Mesenchymal stem cell (in vitro differentiated cells and primary cell): Measurements from ENCODE around the gene CUL4B.
A peak's percentile ranks its signal among the peaks of the same experiment; 100 is the strongest.

Source experiments
- DNase-seq: peaks from one replicate; pipeline ENCODE4 v3.0.0-alpha.2; 2013
- H2AFZ ChIP-seq: one replicate; pipeline ENCODE4 v1.6.1; 2013; ENCODE audit warnings: low read depth, mild to moderate bottlenecking, control low read depth, inconsistent platforms, low read length, moderate library complexity
- H2AK5ac ChIP-seq: 2 replicates; pipeline ENCODE4 v1.6.1; 2013; ENCODE audit warnings: low read length, moderate library complexity, mild to moderate bottlenecking, inconsistent platforms; ENCODE audit not compliant: severe bottlenecking
- H2BK120ac ChIP-seq: one replicate; pipeline ENCODE4 v1.6.1; 2013; ENCODE audit warnings: low read depth, mild to moderate bottlenecking, inconsistent platforms, low read length, moderate library complexity
- H2BK12ac ChIP-seq, 2 experiments: one replicate each; pipeline ENCODE4 v1.6.1; 2013; ENCODE audit warnings: inconsistent platforms in 2 of 2, low read length in 2 of 2, mild to moderate bottlenecking in 2 of 2, moderate library complexity in 2 of 2, control low read depth in 1 of 2
- H2BK15ac ChIP-seq: one replicate; pipeline ENCODE4 v1.6.1; 2013; ENCODE audit warnings: mild to moderate bottlenecking, low read depth, inconsistent platforms; ENCODE audit not compliant: poor library complexity, severe bottlenecking
- H2BK5ac ChIP-seq: 2 replicates; pipeline ENCODE4 v1.6.1; 2013; ENCODE audit warnings: low read depth, mild to moderate bottlenecking, low read length, control low read depth, inconsistent platforms; ENCODE audit not compliant: poor library complexity, severe bottlenecking
- H3K14ac ChIP-seq, 2 experiments: one replicate each; pipeline ENCODE4 v1.6.1; 2013; ENCODE audit warnings: inconsistent platforms in 2 of 2, low read length in 2 of 2, control low read depth in 1 of 2, mild to moderate bottlenecking in 1 of 2, moderate library complexity in 1 of 2
- H3K18ac ChIP-seq, 2 experiments: one replicate each; pipeline ENCODE4 v1.6.1; 2013; ENCODE audit warnings: inconsistent platforms in 2 of 2, low read length in 2 of 2, control low read depth in 1 of 2, low read depth in 1 of 2, mild to moderate bottlenecking in 1 of 2
- H3K23ac ChIP-seq, 2 experiments: one replicate each; pipeline ENCODE4 v1.6.1; 2013; ENCODE audit warnings: inconsistent platforms in 2 of 2, low read length in 2 of 2, mild to moderate bottlenecking in 2 of 2, moderate library complexity in 2 of 2, control low read depth in 1 of 2
- H3K27ac ChIP-seq: 2 replicates; pipeline ENCODE4 v1.5.1; 2013; ENCODE audit warnings: mild to moderate bottlenecking, moderate library complexity, low read length, control low read depth, inconsistent platforms; ENCODE audit not compliant: poor library complexity, severe bottlenecking
- H3K27me3 ChIP-seq, 2 experiments: 2 replicates each; pipeline versions ENCODE4 v1.6.1 to v1.7.0; 2013; ENCODE audit warnings: low read length in 2 of 2, mild to moderate bottlenecking in 2 of 2, moderate library complexity in 2 of 2, control low read depth in 1 of 2, inconsistent platforms in 1 of 2; ENCODE audit not compliant: control insufficient read depth in 1 of 2, insufficient read depth in 1 of 2
- H3K36me3 ChIP-seq, 2 experiments: 2 replicates each; pipeline versions ENCODE4 v1.6.1 to v1.7.0; 2013; ENCODE audit warnings: low read length in 2 of 2, control low read depth in 1 of 2, inconsistent platforms in 1 of 2, low read depth in 1 of 2, mild to moderate bottlenecking in 1 of 2; ENCODE audit not compliant: insufficient read depth in 2 of 2, control insufficient read depth in 1 of 2
- H3K4ac ChIP-seq, 2 experiments: one replicate each; pipeline ENCODE4 v1.6.1; 2013; ENCODE audit warnings: inconsistent platforms in 2 of 2, low read length in 2 of 2, mild to moderate bottlenecking in 2 of 2, moderate library complexity in 2 of 2, control low read depth in 1 of 2, low read depth in 1 of 2
- H3K4me1 ChIP-seq: 2 replicates; pipeline ENCODE4 v1.6.1; 2013; ENCODE audit warnings: low read depth, low read length, control low read depth; ENCODE audit not compliant: control insufficient read depth, insufficient read depth
- H3K4me2 ChIP-seq: 2 replicates; pipeline ENCODE4 v1.6.1; 2013; ENCODE audit warnings: low read length, mild to moderate bottlenecking, inconsistent platforms; ENCODE audit not compliant: poor library complexity, severe bottlenecking
- H3K4me3 ChIP-seq, 2 experiments: 2 replicates each; pipeline versions ENCODE4 v1.5.1 to v1.7.0; 2013; ENCODE audit warnings: low read length in 2 of 2, mild to moderate bottlenecking in 2 of 2, control low read depth in 1 of 2, low read depth in 1 of 2; ENCODE audit not compliant: insufficient read depth in 1 of 2
- H3K79me1 ChIP-seq: replicated peaks from 2 replicates; pipeline ENCODE4 v1.6.1; 2013; ENCODE audit warnings: mild to moderate bottlenecking, control low read depth, low read length, inconsistent platforms; ENCODE audit not compliant: poor library complexity, severe bottlenecking
- H3K9ac ChIP-seq: 2 replicates; pipeline ENCODE4 v1.7.0; 2013; ENCODE audit warnings: mild to moderate bottlenecking, low read length, moderate library complexity
- H3K9me3 ChIP-seq: 2 replicates; pipeline ENCODE4 v1.7.0; 2013; ENCODE audit warnings: mild to moderate bottlenecking, low read length; ENCODE audit not compliant: control insufficient read depth
- H4K8ac ChIP-seq: one replicate; pipeline ENCODE4 v1.6.1; 2013; ENCODE audit warnings: inconsistent platforms, mild to moderate bottlenecking, low read length, moderate library complexity
- H4K91ac ChIP-seq: one replicate; pipeline ENCODE4 v1.6.1; 2013; ENCODE audit warnings: mild to moderate bottlenecking, low read length, inconsistent platforms
- WGBS: methylation state at CpG from one replicate; pipeline ENCODE4 v1.1.7; 2013; ENCODE audit warnings: mixed read lengths; 5-methylcytosine and 5-hydroxymethylcytosine counted together

The CUL4B gene

DNA sequence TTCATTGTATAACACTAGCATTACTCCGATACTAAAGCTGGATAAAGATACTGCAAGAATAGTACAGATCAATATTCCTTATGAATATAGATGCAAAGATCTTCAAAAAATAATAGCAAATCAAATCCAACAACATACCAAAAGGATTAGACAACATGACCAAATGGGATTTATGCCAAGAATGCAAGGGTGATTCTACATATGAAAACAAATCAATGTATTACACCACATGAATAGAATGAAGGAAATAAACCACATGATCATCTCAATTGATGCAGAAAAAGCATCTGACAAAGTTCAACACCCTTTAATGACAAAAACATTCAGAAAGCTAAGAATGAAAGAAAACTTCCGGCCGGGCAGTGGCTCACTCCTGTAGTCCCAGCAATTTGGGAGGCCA is 42.8 kb downstream of the CUL4B start:
- no peak overlapping the region for H3K14ac ChIP-seq
- H2BK12ac ChIP-seq, result no peak overlapping the region
- H3K27ac ChIP-seq, result peak overlapping the region; percentile 85
- no peak overlapping the region for H2AFZ ChIP-seq
- no peak overlapping the region for H3K9ac ChIP-seq
- H3K36me3 ChIP-seq, result peaks cover 0 to 5% of the 10 kb centered on the region in 2 experiments
- H4K8ac ChIP-seq, result no peak overlapping the region
- WGBS, result 68% methylated on average over 2 of the region's 3 CpGs
- no peak overlapping the region for H4K91ac ChIP-seq
- H3K4me1 ChIP-seq, result no peaks in the 10 kb centered on the region
- H2AK5ac ChIP-seq, result no peak overlapping the region
- H3K79me1 ChIP-seq, result no peaks in the 10 kb centered on the region
- H3K9me3 ChIP-seq, result no peaks in the 10 kb centered on the region
- no peak overlapping the region for H3K4ac ChIP-seq
- H3K18ac ChIP-seq, result no peak overlapping the region
- no peak overlapping the region for H2BK15ac ChIP-seq
- H3K4me3 ChIP-seq, result no peak overlapping the region
- H2BK120ac ChIP-seq, result no peak overlapping the region
- DNase-seq, result peak; percentile 18
- H2BK5ac ChIP-seq, result no peak overlapping the region
- no peaks in the 10 kb centered on the region for H3K27me3 ChIP-seq
- no peak overlapping the region for H3K23ac ChIP-seq
- no peak overlapping the region for H3K4me2 ChIP-seq

DNA sequence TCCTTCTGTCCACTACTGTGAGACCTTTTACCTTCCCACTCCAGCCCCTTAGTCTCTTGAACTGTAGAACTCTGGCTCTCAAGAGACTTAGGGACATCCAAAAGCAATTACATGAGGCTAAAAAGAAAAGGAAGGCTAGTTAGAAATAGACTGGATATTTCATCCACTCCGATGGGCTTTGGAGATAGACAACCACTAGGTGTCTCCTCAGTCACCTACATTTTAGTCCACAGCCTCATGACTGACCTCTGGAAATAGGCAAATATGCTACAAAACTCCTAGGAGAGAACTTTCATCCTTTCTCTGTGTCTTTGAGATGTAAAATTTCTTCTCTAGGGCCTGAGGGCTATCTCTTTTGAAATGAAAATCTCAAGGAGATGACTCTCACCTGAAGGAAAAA is 46.5 kb downstream of the CUL4B start:
- Histone ChIP-seq H3K4me3 (no peak overlapping the region), H3K9ac (no peak overlapping the region), H2BK12ac (no peak overlapping the region), H3K27ac (no peak overlapping the region), H3K27me3 (no peaks in the 10 kb centered on the region), H3K79me1 (no peaks in the 10 kb centered on the region), H4K8ac (no peak overlapping the region), H3K4ac (no peak overlapping the region), H2AFZ (no peak overlapping the region), H2BK15ac (no peak overlapping the region), H2BK5ac (no peak overlapping the region), H3K18ac (no peak overlapping the region), H4K91ac (no peak overlapping the region), H3K4me2 (no peak overlapping the region), H3K14ac (no peak overlapping the region), H3K23ac (no peak overlapping the region), H3K4me1 (peaks cover 3% of the 10 kb centered on the region), H3K36me3 (no peaks in the 10 kb centered on the region), H2BK120ac (no peak overlapping the region), H3K9me3 (no peaks in the 10 kb centered on the region), H2AK5ac (no peak overlapping the region)
- DNase-seq, result peak; percentile 7
- no CpG with 5 or more reads among the region's 1 CpG for WGBS

DNA sequence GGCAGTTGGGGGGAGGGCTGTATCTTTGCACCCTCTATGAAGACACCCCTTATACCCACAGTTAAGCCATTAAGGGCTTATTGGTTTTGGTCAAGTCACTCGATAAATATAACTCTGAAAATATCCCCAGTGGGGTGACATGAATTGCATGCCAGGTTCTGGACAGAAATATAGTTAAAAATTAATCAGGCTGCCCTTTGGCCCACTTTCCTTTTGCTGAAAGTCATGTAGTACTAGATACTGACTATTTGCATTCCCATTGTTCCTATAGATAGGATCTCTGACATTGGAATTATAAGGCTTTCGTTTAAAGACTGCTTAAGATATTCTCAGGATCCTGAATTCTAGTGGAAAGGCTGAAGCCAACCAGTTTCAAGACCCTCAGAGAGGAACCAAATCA is 48.1 kb downstream of the CUL4B start:
- Histone ChIP-seq H3K4me1 (peaks cover 3% of the 10 kb centered on the region), H2BK120ac (no peak overlapping the region), H3K18ac (no peak overlapping the region), H4K8ac (no peak overlapping the region), H3K27me3 (no peaks in the 10 kb centered on the region), H2BK15ac (no peak overlapping the region), H3K9ac (no peak overlapping the region), H4K91ac (no peak overlapping the region), H2AFZ (no peak overlapping the region), H3K4me2 (no peak overlapping the region), H3K4me3 (no peak overlapping the region), H3K27ac (no peak overlapping the region), H2BK5ac (no peak overlapping the region), H3K9me3 (no peaks in the 10 kb centered on the region), H3K14ac (no peak overlapping the region), H3K23ac (no peak overlapping the region), H3K4ac (no peak overlapping the region), H2AK5ac (peak overlapping the region; percentile 70), H3K36me3 (no peaks in the 10 kb centered on the region), H3K79me1 (no peaks in the 10 kb centered on the region), H2BK12ac (no peak overlapping the region)
- DNase-seq, result no peak
- WGBS, result 100% methylated on average over 1 of the region's 2 CpGs

DNA sequence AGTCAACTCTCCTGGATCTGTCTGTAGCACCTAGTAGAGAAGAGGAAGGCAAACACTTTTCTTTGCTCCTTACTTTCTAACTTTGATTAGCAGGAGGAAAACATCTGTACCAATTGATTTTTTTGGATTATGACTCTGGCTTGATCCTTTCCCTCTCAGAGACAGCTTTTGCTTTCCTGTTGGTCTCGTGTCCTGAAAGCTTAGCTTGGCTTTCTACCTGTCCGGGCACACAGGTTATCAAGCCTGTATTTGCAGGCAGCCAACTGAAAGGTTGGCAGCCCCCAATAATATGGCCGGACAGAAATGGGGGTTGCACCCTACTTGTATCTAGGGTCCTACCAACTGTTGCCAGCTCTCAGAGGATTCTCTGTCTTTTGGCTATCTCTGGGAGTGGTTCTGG is 48.5 kb downstream of the CUL4B start:
- no peak overlapping the region for H2BK120ac ChIP-seq
- no peak overlapping the region for H3K4ac ChIP-seq
- H3K36me3 ChIP-seq, result no peaks in the 10 kb centered on the region
- H3K14ac ChIP-seq, result no peak overlapping the region
- H3K9me3 ChIP-seq, result no peaks in the 10 kb centered on the region
- H2AFZ ChIP-seq, result no peak overlapping the region
- H3K27ac ChIP-seq, result no peak overlapping the region
- DNase-seq, result no peak
- H4K91ac ChIP-seq, result no peak overlapping the region
- no peak overlapping the region for H3K23ac ChIP-seq
- no peak overlapping the region for H3K9ac ChIP-seq
- 96% methylated on average over 3 of the region's 3 CpGs for WGBS
- no peaks in the 10 kb centered on the region for H3K27me3 ChIP-seq
- H3K4me3 ChIP-seq, result no peak overlapping the region
- H3K18ac ChIP-seq, result no peak overlapping the region
- peaks cover 3% of the 10 kb centered on the region for H3K4me1 ChIP-seq
- H3K79me1 ChIP-seq, result no peaks in the 10 kb centered on the region
- no peak overlapping the region for H2BK15ac ChIP-seq
- no peak overlapping the region for H3K4me2 ChIP-seq
- peak overlapping the region; percentile 70 for H2AK5ac ChIP-seq
- H4K8ac ChIP-seq, result no peak overlapping the region
- no peak overlapping the region for H2BK5ac ChIP-seq
- no peak overlapping the region for H2BK12ac ChIP-seq
